ENCODE results near the gene DNAH6.
A peak's percentile ranks its signal among the peaks of the same experiment; 100 is the strongest.
"Not testable (repeated sequence)": the region's sequence is repeated elsewhere in the genome, so short reads cannot be mapped to it uniquely, and the experiment has no call there.

Gene DNAH6

DNA sequence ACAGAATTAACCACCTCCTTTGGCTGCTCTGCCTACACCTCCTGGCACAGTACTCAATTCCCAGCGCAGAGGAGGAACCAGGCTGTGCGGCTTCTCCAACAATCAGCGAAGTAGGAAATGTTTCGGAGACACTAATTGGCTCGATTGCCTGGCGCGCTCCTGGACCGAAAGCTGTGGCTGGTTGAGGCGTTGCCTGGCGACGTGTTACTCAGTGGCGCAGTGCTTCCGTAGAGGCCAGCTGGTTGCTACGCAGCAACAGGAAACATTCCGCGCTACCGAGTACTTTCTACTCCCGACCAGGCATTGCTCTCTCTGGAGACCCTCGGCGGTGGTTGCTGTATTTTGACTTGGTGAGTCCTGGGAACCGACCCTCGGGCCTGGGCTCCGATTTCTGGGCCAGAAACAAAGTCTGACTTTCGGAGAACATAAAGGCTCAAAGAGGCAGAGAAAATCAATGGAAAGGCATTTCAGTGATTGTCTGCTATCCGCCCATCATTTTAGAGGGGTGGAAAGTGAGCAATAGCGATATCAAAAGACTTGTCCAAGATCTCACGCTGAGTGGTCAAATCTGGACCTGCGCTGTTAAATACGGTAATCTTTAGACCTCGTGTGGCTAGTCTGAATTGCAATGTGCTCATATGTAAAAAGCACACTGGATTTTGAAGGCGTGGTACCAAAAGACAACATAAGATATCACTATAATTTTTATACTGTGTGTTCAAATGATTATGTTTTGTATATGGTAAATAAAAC lies at the start of gene DNAH6:
DNAH6 (plus strand) TSS at position 265 of the 753 bp plus-strand sequence. CDS start 1,329 bp downstream, outside the sequence.
- DNase-seq (ENCODE audit: low spot score), result peak; percentile 95
- H3K27ac ChIP-seq, result peak within 1 kb of the TSS in 1 of 2 donors; percentile 40

GRCh38 chr2:84467389-84467788 lies 48.9 kb upstream of the DNAH6 start:
- TF ChIP-seq, protein P1, sequence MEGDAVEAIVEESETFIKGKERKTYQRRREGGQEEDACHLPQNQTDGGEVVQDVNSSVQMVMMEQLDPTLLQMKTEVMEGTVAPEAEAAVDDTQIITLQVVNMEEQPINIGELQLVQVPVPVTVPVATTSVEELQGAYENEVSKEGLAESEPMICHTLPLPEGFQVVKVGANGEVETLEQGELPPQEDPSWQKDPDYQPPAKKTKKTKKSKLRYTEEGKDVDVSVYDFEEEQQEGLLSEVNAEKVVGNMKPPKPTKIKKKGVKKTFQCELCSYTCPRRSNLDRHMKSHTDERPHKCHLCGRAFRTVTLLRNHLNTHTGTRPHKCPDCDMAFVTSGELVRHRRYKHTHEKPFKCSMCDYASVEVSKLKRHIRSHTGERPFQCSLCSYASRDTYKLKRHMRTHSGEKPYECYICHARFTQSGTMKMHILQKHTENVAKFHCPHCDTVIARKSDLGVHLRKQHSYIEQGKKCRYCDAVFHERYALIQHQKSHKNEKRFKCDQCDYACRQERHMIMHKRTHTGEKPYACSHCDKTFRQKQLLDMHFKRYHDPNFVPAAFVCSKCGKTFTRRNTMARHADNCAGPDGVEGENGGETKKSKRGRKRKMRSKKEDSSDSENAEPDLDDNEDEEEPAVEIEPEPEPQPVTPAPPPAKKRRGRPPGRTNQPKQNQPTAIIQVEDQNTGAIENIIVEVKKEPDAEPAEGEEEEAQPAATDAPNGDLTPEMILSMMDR (IDR thresholded peaks at IDR 0.05), result no peak
- no peak overlapping the region for H3K27ac ChIP-seq
- DNase-seq (ENCODE audit: low spot score), result no peak
- H3K4me3 ChIP-seq, result no peak overlapping the region

More for the DNA sequence above, at the start of gene DNAH6:
- TF ChIP-seq, protein P1 (IDR thresholded peaks at IDR 0.05), result no peak
- H3K4me3 ChIP-seq, result peak within 1 kb of the TSS; percentile 69

GRCh38 chr2:84472423-84472822 lies 43.9 kb upstream of the DNAH6 start:
- not testable (repeated sequence) for H3K4me3 ChIP-seq; DNase-seq (ENCODE audit: low spot score); H3K27ac ChIP-seq

DNA sequence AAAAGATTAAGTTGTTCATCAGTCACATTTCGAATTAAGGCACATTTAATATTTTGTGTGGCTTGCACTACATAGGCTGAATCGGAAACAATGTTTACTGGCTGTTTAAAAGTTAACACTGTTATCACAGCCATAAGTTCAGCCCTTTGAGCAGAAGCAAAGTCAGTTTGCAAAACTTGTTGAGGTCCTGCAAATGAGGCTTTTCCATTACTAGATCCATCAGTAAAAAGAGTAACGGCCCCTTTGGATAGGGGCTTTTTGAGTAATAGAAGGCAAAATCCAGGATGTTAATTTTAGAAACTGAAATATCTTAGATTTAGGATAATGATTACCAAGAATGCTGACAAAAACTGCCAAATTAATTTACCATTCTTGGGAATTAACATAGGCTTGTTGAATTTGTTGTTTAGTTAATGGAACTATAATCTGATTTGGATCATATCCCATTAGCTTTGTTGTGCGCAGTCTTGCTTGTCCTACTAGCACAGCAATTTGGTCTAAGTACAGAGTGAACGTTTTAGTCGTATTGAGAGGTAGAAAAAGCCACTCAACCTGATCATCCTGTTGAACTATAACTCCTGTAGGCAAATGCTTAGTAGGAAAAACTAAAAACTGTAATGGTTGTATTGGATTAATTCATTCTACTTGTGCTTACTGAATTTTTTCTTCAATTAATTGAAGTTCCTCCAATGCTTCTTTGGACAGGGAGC lies 43.3 kb upstream of the DNAH6 start:
- DNase-seq (ENCODE audit: low spot score), result no peak
- H3K4me3 ChIP-seq, result no peak overlapping the region
- TF ChIP-seq, protein P1 (IDR thresholded peaks at IDR 0.05), result no peak
- H3K27ac ChIP-seq, result no peak overlapping the region

- H3K27ac ChIP-seq, result no peak overlapping the region
- TF ChIP-seq, protein P1 (IDR thresholded peaks at IDR 0.05), result no peak
- DNase-seq (ENCODE audit: low spot score), result no peak
- H3K4me3 ChIP-seq, result no peak overlapping the region
These were observed 42.1 kb upstream of the DNAH6 start for GRCh38 chr2:84474176-84474575.

DNA sequence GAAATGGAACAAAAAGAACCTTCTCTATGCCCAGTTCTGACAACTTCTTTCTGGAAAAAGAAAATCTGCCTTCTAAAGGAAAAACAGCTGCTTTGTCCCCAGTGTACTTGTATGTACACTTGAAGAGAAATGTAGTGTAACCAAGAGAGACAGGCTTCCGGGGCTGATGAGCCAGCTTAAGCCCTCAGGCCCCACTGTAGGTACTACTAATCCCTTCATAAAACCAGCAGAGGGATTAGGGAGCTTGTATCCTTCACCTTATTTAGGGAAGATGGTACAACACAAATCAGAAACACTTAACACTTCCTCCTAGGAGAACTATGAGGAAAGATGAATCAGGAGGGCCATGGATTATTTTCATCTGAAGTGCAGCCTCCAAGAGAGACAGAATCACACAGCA lies 38.4 kb upstream of the DNAH6 start:
- H3K4me3 ChIP-seq, result no peak overlapping the region
- DNase-seq (ENCODE audit: low spot score), result no peak
- H3K27ac ChIP-seq, result no peak overlapping the region
- TF ChIP-seq, protein P1 (IDR thresholded peaks at IDR 0.05), result no peak

- DNase-seq (ENCODE audit: low spot score), result no peak
- Histone ChIP-seq H3K4me3 (no peak overlapping the region), H3K27ac (no peak overlapping the region)
- TF ChIP-seq, protein P1 (IDR thresholded peaks at IDR 0.05), result no peak
These were observed 37.4 kb upstream of the DNAH6 start for GRCh38 chr2:84478867-84479266.

All from coronary artery (tissue), 2 donors.